H1 (cell line): ENCODE measurements around the gene IGF2BP3. TPM values are rescaled to one million over a fixed set of nuclear protein-coding genes. Genes with fewer than 3 reads are reported as not detected.

Experiments used
- CTCF ChIA-PET: fragments of 300-600 bp; sonication (Branson Sonifier 250); formaldehyde crosslinking; loops from one replicate; lab custom pipeline; 2021; ENCODE audit not compliant: partially characterized antibody; lab: Charles Lee
- POLR2A ChIA-PET: fragments of 300-600 bp; sonication (Branson Sonifier 250); formaldehyde crosslinking; loops from one replicate; lab custom pipeline; 2021; ENCODE audit warnings: inconsistent platforms; ENCODE audit not compliant: partially characterized antibody; lab: Charles Lee
- DNase-seq, 2 experiments: peaks; one replicate each; pipeline versions ENCODE4 v3.0.0 to v3.0.0-alpha.2; 2010 to 2022; ENCODE audit warnings: low spot score in 2 of 2, low read depth in 1 of 2, mixed read lengths in 1 of 2
- FAIRE-seq: peaks from 2 replicates; lab custom pipeline; 2011; peaks lifted over from hg19 to GRCh38; lab: Jason Lieb, UNC
- H2AFZ ChIP-seq: 2 replicates; pipeline ENCODE4 v1.8.1; 2012; ENCODE audit warnings: low read length, inconsistent platforms
- H2AK5ac ChIP-seq: 2 replicates; pipeline ENCODE4 v1.6.1; 2013; ENCODE audit warnings: low read depth, low read length
- H2BK120ac ChIP-seq: replicated peaks from 2 replicates; pipeline ENCODE3; 2013; ENCODE audit warnings: low read depth, low read length, inconsistent platforms
- H2BK12ac ChIP-seq: 2 replicates; pipeline ENCODE4 v1.6.1; 2013; ENCODE audit warnings: low read depth, low read length
- H2BK15ac ChIP-seq: 2 replicates; pipeline ENCODE4 v1.6.1; 2013; ENCODE audit warnings: low read length
- H2BK20ac ChIP-seq: 2 replicates; pipeline ENCODE4 v1.6.1; 2013; ENCODE audit warnings: low read length
- H2BK5ac ChIP-seq: 2 replicates; pipeline ENCODE4 v1.6.1; 2013; ENCODE audit warnings: low read depth, low read length
- H3K14ac ChIP-seq: 2 replicates; pipeline ENCODE4 v1.6.1; 2013; ENCODE audit warnings: inconsistent platforms; ENCODE audit not compliant: insufficient read length
- H3K18ac ChIP-seq: 2 replicates; pipeline ENCODE4 v1.6.1; 2013; ENCODE audit warnings: low read length; ENCODE audit errors: extremely low read depth
- H3K23ac ChIP-seq: 2 replicates; pipeline ENCODE4 v1.6.1; 2013; ENCODE audit warnings: inconsistent platforms; ENCODE audit not compliant: insufficient read length
- H3K23me2 ChIP-seq: 2 replicates; pipeline ENCODE4 v1.6.1; 2013; ENCODE audit warnings: low read depth, low read length
- H3K27ac ChIP-seq: 2 replicates; pipeline ENCODE4 v1.6.1; 2011; ENCODE audit warnings: low read depth, low read length, inconsistent platforms
- H3K27me3 ChIP-seq, 4 experiments: replicated peaks in 1 of 4; 1 replicate in 1 of 4; 2 replicates in 3 of 4; pipeline versions ENCODE4 v1.6.1 to v1.8.1; 2011 to 2013; ENCODE audit warnings: low read length in 3 of 4, mild to moderate bottlenecking in 3 of 4, inconsistent platforms in 2 of 4, mixed read lengths in 2 of 4, moderate library complexity in 1 of 4; ENCODE audit not compliant: control insufficient read depth in 3 of 4, insufficient read depth in 3 of 4; ENCODE audit errors: extremely low read depth in 1 of 4
- H3K36me3 ChIP-seq, 4 experiments: 2 replicates each; pipeline versions ENCODE4 v1.6.1 to v1.8.1; 2011 to 2013; ENCODE audit warnings: mild to moderate bottlenecking in 4 of 4, low read length in 3 of 4, moderate library complexity in 2 of 4, control low read depth in 1 of 4, inconsistent platforms in 1 of 4; ENCODE audit not compliant: insufficient read depth in 4 of 4, control insufficient read depth in 2 of 4
- H3K4ac ChIP-seq: replicated peaks from 2 replicates; pipeline ENCODE3; 2013; ENCODE audit warnings: low read length, low read depth, mixed read lengths, inconsistent platforms; ENCODE audit not compliant: insufficient read length
- H3K4me1 ChIP-seq, 4 experiments: replicated peaks in 1 of 4; 1 replicate in 1 of 4; 2 replicates in 3 of 4; pipeline versions ENCODE4 v1.6.1 to v1.8.1; 2011 to 2013; ENCODE audit warnings: low read length in 3 of 4, inconsistent platforms in 2 of 4, mixed read lengths in 1 of 4; ENCODE audit not compliant: insufficient read depth in 4 of 4, control insufficient read depth in 3 of 4
- H3K4me2 ChIP-seq, 2 experiments: 2 replicates each; pipeline versions ENCODE4 v1.6.1 to v1.8.1; 2011 to 2013; ENCODE audit warnings: low read depth in 2 of 2, low read length in 2 of 2, control low read depth in 1 of 2, inconsistent platforms in 1 of 2, mild to moderate bottlenecking in 1 of 2; ENCODE audit not compliant: insufficient read depth in 1 of 2
- H3K4me3 ChIP-seq, 4 experiments: fragments of 200-600, 300-600 bp in 1 of 4; sonication (generic), shearing (Covaris generic), sonication (Bioruptor Twin) in 1 of 4; 2 replicates each; pipeline versions ENCODE4 v1.5.1 to v1.8.1; 2011 to 2016; ENCODE audit warnings: low read length in 4 of 4, low read depth in 3 of 4, control low read depth in 2 of 4, inconsistent platforms in 2 of 4, mild to moderate bottlenecking in 2 of 4, mixed read lengths in 1 of 4, moderate library complexity in 1 of 4; ENCODE audit not compliant: insufficient read depth in 2 of 4; ENCODE audit errors: extremely low read depth in 1 of 4
- H3K56ac ChIP-seq: replicated peaks from 2 replicates; pipeline ENCODE3; 2013; ENCODE audit warnings: low read depth, mild to moderate bottlenecking, mixed read lengths, low read length, inconsistent platforms; ENCODE audit not compliant: insufficient read length
- H3K79me1 ChIP-seq: 2 replicates; pipeline ENCODE4 v1.6.1; 2013; ENCODE audit warnings: low read depth, low read length, control low read depth
- H3K79me2 ChIP-seq, 2 experiments: 2 replicates each; pipeline versions ENCODE4 v1.6.1 to v1.8.1; 2012 to 2013; ENCODE audit warnings: low read length in 2 of 2, mild to moderate bottlenecking in 2 of 2, inconsistent platforms in 1 of 2; ENCODE audit not compliant: insufficient read depth in 2 of 2, control insufficient read depth in 1 of 2
- H3K9ac ChIP-seq, 4 experiments: replicated peaks in 1 of 4; 1 replicate in 1 of 4; 2 replicates in 3 of 4; pipeline versions ENCODE4 v1.6.1 to v1.8.1; 2011 to 2013; ENCODE audit warnings: low read depth in 3 of 4, low read length in 3 of 4, control low read depth in 2 of 4, mild to moderate bottlenecking in 2 of 4, moderate library complexity in 2 of 4, inconsistent platforms in 1 of 4; ENCODE audit errors: extremely low read depth in 1 of 4
- H3K9me3 ChIP-seq, 2 experiments: 2 replicates each; pipeline versions ENCODE4 v1.6.1 to v1.8.1; 2012 to 2013; ENCODE audit warnings: mild to moderate bottlenecking in 2 of 2, moderate library complexity in 2 of 2, control low read depth in 1 of 2, inconsistent platforms in 1 of 2, low read depth in 1 of 2, low read length in 1 of 2, mixed read lengths in 1 of 2; ENCODE audit not compliant: insufficient read depth in 2 of 2
- H4K20me1 ChIP-seq, 2 experiments: replicated peaks in 1 of 2; 2 replicates each; pipeline versions ENCODE3 to v1.8.1; 2011 to 2013; ENCODE audit warnings: inconsistent platforms in 2 of 2, low read length in 2 of 2, mild to moderate bottlenecking in 1 of 2; ENCODE audit not compliant: insufficient read depth in 2 of 2, control insufficient read depth in 1 of 2
- H4K5ac ChIP-seq: 2 replicates; pipeline ENCODE4 v1.6.1; 2013; ENCODE audit warnings: low read length, low read depth, mixed read lengths, inconsistent platforms; ENCODE audit not compliant: insufficient read length
- H4K8ac ChIP-seq: 2 replicates; pipeline ENCODE4 v1.8.0; 2013; ENCODE audit warnings: mild to moderate bottlenecking, moderate library complexity, low read length, inconsistent platforms; ENCODE audit not compliant: insufficient read depth; ENCODE audit errors: extremely low read depth
- H4K91ac ChIP-seq: replicated peaks from 2 replicates; pipeline ENCODE3; 2013; ENCODE audit warnings: low read length, mixed read lengths, inconsistent platforms; ENCODE audit not compliant: insufficient read length
- CBX5 ChIP-seq: fragments of 300-800, 300-1000 bp; sonication (generic); IDR thresholded peaks from 2 replicates; pipeline ENCODE4 v1.7.1; 2016; ENCODE audit warnings: antibody characterized with exemption, low read length, low read depth
- CHD2 ChIP-seq: IDR thresholded peaks from 2 replicates; pipeline ENCODE4 v1.6.1; 2012; ENCODE audit warnings: low read length, improper control_type of control experiment
- CREB1 ChIP-seq: IDR thresholded peaks from 2 replicates; pipeline ENCODE4 v1.6.1; 2012; ENCODE audit warnings: inconsistent platforms
- HDAC6 ChIP-seq: IDR thresholded peaks from one replicate; pipeline ENCODE4 v1.7.1; 2012; ENCODE audit warnings: low read depth, mild to moderate bottlenecking, inconsistent platforms, low read length, moderate library complexity
- JUND ChIP-seq: IDR thresholded peaks from 2 replicates; pipeline ENCODE4 v1.6.1; 2011; ENCODE audit warnings: mild to moderate bottlenecking, improper control_type of control experiment, low read length
- KDM1A ChIP-seq: fragments of 200-600, 300-600 bp; sonication (generic); IDR thresholded peaks from 2 replicates; pipeline ENCODE4 v1.7.1; 2016; ENCODE audit warnings: mild to moderate bottlenecking, low read length, borderline replicate concordance
- RNF2 ChIP-seq: fragments of 200-900, 300-1000 bp; sonication (generic); IDR thresholded peaks from 2 replicates; pipeline ENCODE4 v1.7.1; 2016; ENCODE audit warnings: borderline replicate concordance, low read depth, mild to moderate bottlenecking, antibody characterized with exemption, low read length; ENCODE audit not compliant: poor library complexity, severe bottlenecking; ENCODE audit errors: missing control alignments
- TAF1 ChIP-seq: IDR thresholded peaks from 2 replicates; pipeline ENCODE4 v1.6.1; 2011; ENCODE audit warnings: mild to moderate bottlenecking, low read depth, low read length
- WGBS, 2 experiments: shearing (Covaris generic) in 1 of 2; methylation state at CpG; one replicate each; pipeline versions ENCODE4 v1.1.6 to v1.1.7; 2013 to 2015; ENCODE audit warnings: low lambda C conversion rate in 2 of 2, mixed read lengths in 2 of 2, inconsistent platforms in 1 of 2, low coverage in 1 of 2, missing lambda C conversion rate in 1 of 2; ENCODE audit not compliant: insufficient replicate concordance in 2 of 2, insufficient coverage in 1 of 2, insufficient read length in 1 of 2; ENCODE audit errors: extremely low coverage in 1 of 2, missing lambda C conversion rate in 1 of 2; 5-methylcytosine and 5-hydroxymethylcytosine counted together
- polyA plus RNA-seq, 7 experiments: library from polyadenylated mRNA; depleted of rRNA in 3 of 7; stranded (reverse) in 5 of 7; unstranded in 2 of 7; fragments of >200 nt in 5 of 7; fragments of 200-250 nt in 2 of 7; gene quantifications; 1 replicate in 5 of 7; 2 replicates in 1 of 7; 4 replicates in 1 of 7; pipeline versions ENCODE4 v1.2.1 to v1.2.3, GENCODE V29; 2011 to 2013; ENCODE audit warnings: missing spikeins in 2 of 7, mixed read lengths in 2 of 7
- total RNA-seq: library from RNA; stranded (reverse); fragmentation: NEBNext Ultra II Directional; extraction: Animal tissue kit (Norgen Biotek cat#: 25700); gene quantifications from 2 replicates; pipeline ENCODE4 v1.2.1, GENCODE V29; 2021
- TF ChIP-seq, protein P1 (sequence below): IDR thresholded peaks from 2 replicates; pipeline ENCODE4 v1.6.1; 2012; ENCODE audit warnings: inconsistent platforms
- TF ChIP-seq, protein P2 (sequence below), 3 experiments: IDR thresholded peaks; 1 replicate in 2 of 3; 2 replicates in 1 of 3; pipeline versions ENCODE4 v1.5.1 to v1.6.1; 2011; ENCODE audit warnings: low read length in 3 of 3, mild to moderate bottlenecking in 3 of 3, inconsistent platforms in 2 of 3, low read depth in 1 of 3, moderate library complexity in 1 of 3; ENCODE audit not compliant: insufficient read depth in 1 of 3; ENCODE audit errors: control extremely low read depth in 1 of 3

IGF2BP3 gene
- total and polyA plus RNA-seq, 2 of the 8 experiments (the other 6 are each of a cell fraction or from before 2014, with no cell fraction given) = 66.3 to 193 TPM

DNA sequence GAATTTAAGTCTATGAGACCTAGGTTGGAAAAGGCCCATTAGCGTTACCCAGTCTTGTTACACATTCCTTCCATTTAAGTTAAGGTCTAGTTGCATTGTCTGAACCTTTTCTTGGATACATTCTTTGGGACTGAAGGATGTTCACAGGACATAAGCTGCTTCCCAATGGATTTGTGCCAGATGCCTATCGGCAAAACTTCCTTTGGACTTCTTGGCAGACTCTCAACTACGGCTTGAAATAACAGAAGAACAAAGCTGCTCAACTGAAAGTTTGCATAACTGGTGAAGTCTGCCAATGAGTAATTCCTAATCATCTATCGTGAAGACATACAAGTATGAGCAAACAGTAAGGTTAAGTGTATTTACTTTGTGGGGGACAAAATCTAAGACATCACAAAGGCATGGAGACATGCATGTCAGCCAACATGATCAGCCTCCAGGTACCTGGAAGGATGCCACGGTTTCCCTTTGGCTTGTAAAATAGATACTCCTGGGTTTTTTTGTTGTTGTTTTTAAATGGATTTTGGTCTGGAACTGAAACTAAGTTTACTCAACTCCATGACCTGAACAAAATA, 135.7 kb downstream of the IGF2BP3 start:
- 97% methylated on average over 5 of the region's 5 CpGs; no CpG with 5 or more reads in 1 of the 2 experiments for WGBS, 2 experiments
- no peak overlapping the region for H4K8ac ChIP-seq
- H3K4me2 ChIP-seq = no peak overlapping the region
- FAIRE-seq (no peak), DNase-seq (no peak)
- no peaks in the 10 kb centered on the region for H3K27me3 ChIP-seq
- H3K79me2 ChIP-seq = 0 out of 4 replicates have a peak, but pooled peaks cover 0 to 3% of the 10 kb centered on the region in 2 experiments
- peaks cover 25 to 86% (median 61%) of the 10 kb centered on the region in 4 experiments for H3K36me3 ChIP-seq
- no peaks in the 10 kb centered on the region for H3K9me3 ChIP-seq
- no peak overlapping the region for H2BK5ac ChIP-seq
- H2AFZ ChIP-seq = no peak overlapping the region
- H4K91ac ChIP-seq = no peak overlapping the region
- H3K79me1 ChIP-seq = peaks cover 3% of the 10 kb centered on the region; the same call in 1 of the 2 replicates
- POLR2A ChIA-PET = interaction anchor here (0.6 to 1.3 kb wide), 3 partner anchors 12 to 62 kb away, joined by 3 read pairs; no protein-coding TSS in a partner anchor
- H3K18ac ChIP-seq = no peak overlapping the region
- no peak overlapping the region for H2AK5ac ChIP-seq
- CTCF ChIA-PET = interaction anchor here (0.6 to 1.0 kb wide), 2 partner anchors 11 to 104 kb away, joined by 3 read pairs; no protein-coding TSS in a partner anchor
- H3K27ac ChIP-seq = no peak overlapping the region
- no peak overlapping the region for H3K14ac ChIP-seq
- no peaks in the 10 kb centered on the region for H3K23me2 ChIP-seq
- H2BK20ac ChIP-seq = no peak overlapping the region
- H2BK120ac ChIP-seq = no peak overlapping the region
- H2BK12ac ChIP-seq = no peak overlapping the region
- no peak overlapping the region for H4K5ac ChIP-seq
- H4K20me1 ChIP-seq = peaks cover 0 to 3% of the 10 kb centered on the region in 2 experiments
- H3K23ac ChIP-seq = no peak overlapping the region
- no peaks in the 10 kb centered on the region for H3K4me1 ChIP-seq
- H2BK15ac ChIP-seq = no peak overlapping the region
- no peak overlapping the region for H3K4me3 ChIP-seq
- H3K9ac ChIP-seq = no peak overlapping the region
- no peak overlapping the region for H3K56ac ChIP-seq
- no peak overlapping the region for H3K4ac ChIP-seq
- TF ChIP-seq CHD2 (no peak), CREB1 (no peak), JUND (no peak), RNF2 (no peak), TAF1 (no peak), HDAC6 (no peak), CBX5 (no peak), KDM1A (no peak)
- TF ChIP-seq, protein P1, sequence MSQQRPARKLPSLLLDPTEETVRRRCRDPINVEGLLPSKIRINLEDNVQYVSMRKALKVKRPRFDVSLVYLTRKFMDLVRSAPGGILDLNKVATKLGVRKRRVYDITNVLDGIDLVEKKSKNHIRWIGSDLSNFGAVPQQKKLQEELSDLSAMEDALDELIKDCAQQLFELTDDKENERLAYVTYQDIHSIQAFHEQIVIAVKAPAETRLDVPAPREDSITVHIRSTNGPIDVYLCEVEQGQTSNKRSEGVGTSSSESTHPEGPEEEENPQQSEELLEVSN = no peak
- TF ChIP-seq, protein P2, sequence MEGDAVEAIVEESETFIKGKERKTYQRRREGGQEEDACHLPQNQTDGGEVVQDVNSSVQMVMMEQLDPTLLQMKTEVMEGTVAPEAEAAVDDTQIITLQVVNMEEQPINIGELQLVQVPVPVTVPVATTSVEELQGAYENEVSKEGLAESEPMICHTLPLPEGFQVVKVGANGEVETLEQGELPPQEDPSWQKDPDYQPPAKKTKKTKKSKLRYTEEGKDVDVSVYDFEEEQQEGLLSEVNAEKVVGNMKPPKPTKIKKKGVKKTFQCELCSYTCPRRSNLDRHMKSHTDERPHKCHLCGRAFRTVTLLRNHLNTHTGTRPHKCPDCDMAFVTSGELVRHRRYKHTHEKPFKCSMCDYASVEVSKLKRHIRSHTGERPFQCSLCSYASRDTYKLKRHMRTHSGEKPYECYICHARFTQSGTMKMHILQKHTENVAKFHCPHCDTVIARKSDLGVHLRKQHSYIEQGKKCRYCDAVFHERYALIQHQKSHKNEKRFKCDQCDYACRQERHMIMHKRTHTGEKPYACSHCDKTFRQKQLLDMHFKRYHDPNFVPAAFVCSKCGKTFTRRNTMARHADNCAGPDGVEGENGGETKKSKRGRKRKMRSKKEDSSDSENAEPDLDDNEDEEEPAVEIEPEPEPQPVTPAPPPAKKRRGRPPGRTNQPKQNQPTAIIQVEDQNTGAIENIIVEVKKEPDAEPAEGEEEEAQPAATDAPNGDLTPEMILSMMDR (IDR thresholded peaks at IDR 0.05; ENCODE audit: control extremely low read depth in 1 of 3, insufficient read depth in 1 of 3, low read depth in 1 of 3, low read length in 3 of 3) = no peak
